Natural killer cell treated with Interleukin-12 subunit alpha and Interleukin-12 subunit beta and Interleukin-15 and Interleukin-18, amount 100 ng/mL, for 72 hours (primary cell): Measurements from ENCODE around the gene USP46. TPM values are rescaled to one million over a fixed set of nuclear protein-coding genes. Genes with fewer than 3 reads are reported as not detected.

Source experiments
- total RNA-seq, 2 donors: library from RNA; stranded (reverse); gene quantifications; one replicate each; pipeline ENCODE4 v1.2.3, GENCODE V29; 2022

USP46 gene
- total RNA-seq, 2 donors from 2014 or later = 9.1 to 15.7 TPM

Other genes starting within 250 kb of the USP46 start
- not detected for gene ERVMER34-1, start 92.1 kb upstream of the USP46 start, total RNA-seq
- gene RASL11B, start 203.0 kb upstream of the USP46 start, total RNA-seq = not detected